ENCODE results near the gene FUS. TPM values are rescaled to one million over a fixed set of nuclear protein-coding genes. Genes with fewer than 3 reads are reported as not detected.
A peak's percentile ranks its signal among the peaks of the same experiment; 100 is the strongest.

The FUS gene
- total and polyA plus RNA-seq, 9 of the 15 experiments (the other 6 are each of a cell fraction or from before 2014, with no cell fraction given), result 43.9 to 575 (median 87.2) TPM

DNA sequence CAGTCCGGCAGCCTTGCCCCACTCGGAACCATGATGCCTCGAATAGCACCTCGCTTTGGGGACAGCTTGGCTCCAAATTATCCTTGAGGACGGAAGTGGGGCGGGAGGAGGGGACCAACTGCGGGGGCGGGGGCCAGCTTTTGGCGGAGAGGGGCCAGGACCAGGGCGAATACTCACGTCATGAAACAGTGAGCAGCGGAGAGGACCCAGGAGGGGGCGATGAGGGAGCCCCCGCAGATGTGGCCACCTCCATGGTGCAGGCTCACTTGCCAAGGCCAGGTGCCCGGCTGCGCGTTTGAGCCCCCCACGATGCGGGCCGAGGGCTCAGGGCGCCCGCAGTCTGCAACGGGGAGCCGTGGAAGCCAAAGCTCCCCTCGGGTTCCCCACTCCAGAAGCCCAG, 31.0 kb upstream of the FUS start:
- in situ Hi-C loops (cut with MboI) (no loop called here), intact Hi-C loops (cut with micrococcal nuclease) (loop anchor here (10.0 kb wide), 1 partner anchor 164 kb away; the partner anchor contains the start of gene HSD3B7)
- peaks cover 15 to 21% of the 10 kb centered on the region in 2 experiments; a peak in 4 of 5 replicates for H3K27me3 ChIP-seq (ENCODE audit: control insufficient read depth in 2 of 2, insufficient read depth in 2 of 2, low read length in 2 of 2)
- no peak overlapping the region for H2AFZ ChIP-seq (ENCODE audit: low read depth, low read length)
- WGBS (ENCODE audit: insufficient coverage, low coverage, missing lambda C conversion rate), result 75% methylated on average over 22 of the region's 25 CpGs
- no peaks in the 10 kb centered on the region for H3K79me2 ChIP-seq (ENCODE audit: control insufficient read depth, insufficient read depth, low read length)
- TF ChIP-seq HDAC3 (IDR thresholded peaks at IDR 0.05; ENCODE audit: borderline replicate concordance, partially characterized antibody) (no peak), HDAC6 (IDR thresholded peaks at IDR 0.05; ENCODE audit: low read depth, low read length) (no peak), PTRF (tag; IDR thresholded peaks at IDR 0.05) (no peak), EGR1 (conservative IDR thresholded peaks at IDR 0.05) (peak; percentile 31; the same call in 1 of the 2 replicates), ZNF830 (CRISPR knock-in tag; IDR thresholded peaks at IDR 0.05) (no peak)
- TF ChIP-seq, protein P1, sequence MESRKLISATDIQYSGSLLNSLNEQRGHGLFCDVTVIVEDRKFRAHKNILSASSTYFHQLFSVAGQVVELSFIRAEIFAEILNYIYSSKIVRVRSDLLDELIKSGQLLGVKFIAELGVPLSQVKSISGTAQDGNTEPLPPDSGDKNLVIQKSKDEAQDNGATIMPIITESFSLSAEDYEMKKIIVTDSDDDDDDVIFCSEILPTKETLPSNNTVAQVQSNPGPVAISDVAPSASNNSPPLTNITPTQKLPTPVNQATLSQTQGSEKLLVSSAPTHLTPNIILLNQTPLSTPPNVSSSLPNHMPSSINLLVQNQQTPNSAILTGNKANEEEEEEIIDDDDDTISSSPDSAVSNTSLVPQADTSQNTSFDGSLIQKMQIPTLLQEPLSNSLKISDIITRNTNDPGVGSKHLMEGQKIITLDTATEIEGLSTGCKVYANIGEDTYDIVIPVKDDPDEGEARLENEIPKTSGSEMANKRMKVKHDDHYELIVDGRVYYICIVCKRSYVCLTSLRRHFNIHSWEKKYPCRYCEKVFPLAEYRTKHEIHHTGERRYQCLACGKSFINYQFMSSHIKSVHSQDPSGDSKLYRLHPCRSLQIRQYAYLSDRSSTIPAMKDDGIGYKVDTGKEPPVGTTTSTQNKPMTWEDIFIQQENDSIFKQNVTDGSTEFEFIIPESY (CRISPR knock-in tag; IDR thresholded peaks at IDR 0.05), result no peak
- TF ChIP-seq, protein P2, sequence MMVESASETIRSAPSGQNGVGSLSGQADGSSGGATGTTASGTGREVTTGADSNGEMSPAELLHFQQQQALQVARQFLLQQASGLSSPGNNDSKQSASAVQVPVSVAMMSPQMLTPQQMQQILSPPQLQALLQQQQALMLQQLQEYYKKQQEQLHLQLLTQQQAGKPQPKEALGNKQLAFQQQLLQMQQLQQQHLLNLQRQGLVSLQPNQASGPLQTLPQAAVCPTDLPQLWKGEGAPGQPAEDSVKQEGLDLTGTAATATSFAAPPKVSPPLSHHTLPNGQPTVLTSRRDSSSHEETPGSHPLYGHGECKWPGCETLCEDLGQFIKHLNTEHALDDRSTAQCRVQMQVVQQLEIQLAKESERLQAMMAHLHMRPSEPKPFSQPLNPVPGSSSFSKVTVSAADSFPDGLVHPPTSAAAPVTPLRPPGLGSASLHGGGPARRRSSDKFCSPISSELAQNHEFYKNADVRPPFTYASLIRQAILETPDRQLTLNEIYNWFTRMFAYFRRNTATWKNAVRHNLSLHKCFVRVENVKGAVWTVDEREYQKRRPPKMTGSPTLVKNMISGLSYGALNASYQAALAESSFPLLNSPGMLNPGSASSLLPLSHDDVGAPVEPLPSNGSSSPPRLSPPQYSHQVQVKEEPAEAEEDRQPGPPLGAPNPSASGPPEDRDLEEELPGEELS (CRISPR knock-in tag; IDR thresholded peaks at IDR 0.05; ENCODE audit: borderline replicate concordance), result no peak
- TF ChIP-seq, protein P3, sequence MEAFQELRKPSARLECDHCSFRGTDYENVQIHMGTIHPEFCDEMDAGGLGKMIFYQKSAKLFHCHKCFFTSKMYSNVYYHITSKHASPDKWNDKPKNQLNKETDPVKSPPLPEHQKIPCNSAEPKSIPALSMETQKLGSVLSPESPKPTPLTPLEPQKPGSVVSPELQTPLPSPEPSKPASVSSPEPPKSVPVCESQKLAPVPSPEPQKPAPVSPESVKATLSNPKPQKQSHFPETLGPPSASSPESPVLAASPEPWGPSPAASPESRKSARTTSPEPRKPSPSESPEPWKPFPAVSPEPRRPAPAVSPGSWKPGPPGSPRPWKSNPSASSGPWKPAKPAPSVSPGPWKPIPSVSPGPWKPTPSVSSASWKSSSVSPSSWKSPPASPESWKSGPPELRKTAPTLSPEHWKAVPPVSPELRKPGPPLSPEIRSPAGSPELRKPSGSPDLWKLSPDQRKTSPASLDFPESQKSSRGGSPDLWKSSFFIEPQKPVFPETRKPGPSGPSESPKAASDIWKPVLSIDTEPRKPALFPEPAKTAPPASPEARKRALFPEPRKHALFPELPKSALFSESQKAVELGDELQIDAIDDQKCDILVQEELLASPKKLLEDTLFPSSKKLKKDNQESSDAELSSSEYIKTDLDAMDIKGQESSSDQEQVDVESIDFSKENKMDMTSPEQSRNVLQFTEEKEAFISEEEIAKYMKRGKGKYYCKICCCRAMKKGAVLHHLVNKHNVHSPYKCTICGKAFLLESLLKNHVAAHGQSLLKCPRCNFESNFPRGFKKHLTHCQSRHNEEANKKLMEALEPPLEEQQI (IDR thresholded peaks at IDR 0.05), result no peak
- H3K4me1 ChIP-seq (replicated peaks in 1 of 2; ENCODE audit: control insufficient read depth in 2 of 2, insufficient read depth in 2 of 2, low read length in 2 of 2), result peaks cover 0 to 25% of the 10 kb centered on the region in 2 experiments; a peak in 3 of 5 replicates
- peak in 1 of 4 experiments; percentile 8 for DNase-seq (ENCODE audit: extremely low read depth in 1 of 4, low spot score in 3 of 4)
- no peak for ATAC-seq
- POLR2A ChIA-PET, result interaction anchor here (0.6 to 2.3 kb wide), 4 partner anchors 10 to 82 kb away, joined by 3 to 9 read pairs (median 4); partner anchors contain the start of gene FUS
- H3K36me3 ChIP-seq (ENCODE audit: control insufficient read depth, insufficient read depth, low read length), result no peaks in the 10 kb centered on the region
- no peak for FAIRE-seq
- no peaks in the 10 kb centered on the region; the same call in 1 of the 2 replicates for H4K20me1 ChIP-seq (replicated peaks; ENCODE audit: control insufficient read depth, insufficient read depth, low read length)
- no peaks in the 10 kb centered on the region for H3K9me3 ChIP-seq (replicated peaks; ENCODE audit: control insufficient read depth, insufficient read depth, low read depth, low read length)
- no TSS peak for BruUV-seq (replicated peaks)
- H3K4me2 ChIP-seq (ENCODE audit: insufficient read depth, low read length), result no peak overlapping the region
- no peaks in the 10 kb centered on the region for H3K9me1 ChIP-seq (ENCODE audit: control insufficient read depth, insufficient read depth, low read length)
- no peak overlapping the region for H3K4me3 ChIP-seq
- CTCF ChIA-PET (ENCODE audit: low intra/inter-chr PET ratio), result no interaction called here
- peak overlapping the region in 1 of 2 experiments; percentile 87; a peak in 1 of 4 replicates for H3K9ac ChIP-seq (ENCODE audit: insufficient read depth in 1 of 2, low read depth in 2 of 2, low read length in 2 of 2)
- no peak overlapping the region for H3K27ac ChIP-seq (ENCODE audit: extremely low read depth, low read depth, low read length)
